ENCODE data around the gene ZNF319. TPM values are rescaled to one million over a fixed set of nuclear protein-coding genes. Genes with fewer than 3 reads are reported as not detected.

ZNF319 gene
- total and polyA plus RNA-seq, 4 donors = 0.64 to 3.4 (median 2.6) TPM

DNA sequence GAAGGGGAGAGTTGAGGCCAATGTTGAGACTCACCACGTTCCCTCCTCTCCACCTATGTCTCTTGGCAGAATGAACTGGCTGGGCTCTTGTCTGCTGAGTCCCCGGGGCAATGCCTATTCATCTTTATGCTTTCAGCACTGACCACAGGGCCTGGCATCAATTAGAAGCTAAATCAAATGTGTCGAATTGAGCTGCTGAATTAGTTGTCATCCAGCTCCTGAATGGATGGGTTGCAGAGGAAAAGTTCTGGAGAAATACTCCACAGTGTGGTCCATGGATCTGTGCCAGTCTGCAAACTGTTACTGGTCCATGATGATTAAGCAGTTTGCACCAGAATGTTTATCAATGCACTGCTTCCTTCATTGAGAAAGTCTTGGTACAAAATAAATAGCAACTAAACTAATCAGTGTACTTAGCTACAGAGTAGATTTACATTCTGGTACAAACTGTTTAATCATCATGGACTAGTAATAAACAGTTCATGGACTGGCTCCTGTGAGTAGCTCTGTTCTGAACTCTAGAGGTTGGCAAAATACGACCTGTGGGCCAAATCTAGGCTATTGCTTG lies 34.2 kb downstream of the ZNF319 start:
- Histone ChIP-seq H3K4me1 (ENCODE audit: control insufficient read depth in 4 of 4, insufficient read depth in 4 of 4, low read length in 3 of 4) (no peaks in the 10 kb centered on the region), H3K4me3 (ENCODE audit: low read depth in 1 of 3, low read length in 3 of 3) (no peak overlapping the region), H3K9ac (ENCODE audit: low read depth in 1 of 2, low read length in 2 of 2) (no peak overlapping the region), H3K9me3 (ENCODE audit: control insufficient read depth in 4 of 4, low read length in 3 of 4) (no peaks in the 10 kb centered on the region), H3K36me3 (ENCODE audit: control insufficient read depth in 4 of 4, insufficient read depth in 3 of 4, low read depth in 1 of 4, low read length in 3 of 4) (no peaks in the 10 kb centered on the region), H3K27ac (ENCODE audit: low read depth in 1 of 2, low read length in 2 of 2) (no peak overlapping the region), H3K27me3 (ENCODE audit: control insufficient read depth in 4 of 4, insufficient read depth in 4 of 4, low read length in 3 of 4) (no peaks in the 10 kb centered on the region)
- WGBS = 76% methylated on average over 4 of the region's 4 CpGs
- DNase-seq (ENCODE audit: low spot score) = no peak
- TF ChIP-seq FOXA2 (IDR thresholded peaks at IDR 0.05) (no peak), TAF1 (conservative IDR thresholded peaks at IDR 0.05) (no peak), YY1 (IDR thresholded peaks at IDR 0.05) (no peak), JUND (IDR thresholded peaks at IDR 0.05) (no peak)
- TF ChIP-seq, protein P1, sequence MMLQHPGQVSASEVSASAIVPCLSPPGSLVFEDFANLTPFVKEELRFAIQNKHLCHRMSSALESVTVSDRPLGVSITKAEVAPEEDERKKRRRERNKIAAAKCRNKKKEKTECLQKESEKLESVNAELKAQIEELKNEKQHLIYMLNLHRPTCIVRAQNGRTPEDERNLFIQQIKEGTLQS (IDR thresholded peaks at IDR 0.05) = no peak
- TF ChIP-seq, protein P2, sequence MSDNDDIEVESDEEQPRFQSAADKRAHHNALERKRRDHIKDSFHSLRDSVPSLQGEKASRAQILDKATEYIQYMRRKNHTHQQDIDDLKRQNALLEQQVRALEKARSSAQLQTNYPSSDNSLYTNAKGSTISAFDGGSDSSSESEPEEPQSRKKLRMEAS (IDR thresholded peaks at IDR 0.05) = no peak
- TF ChIP-seq, protein P3, sequence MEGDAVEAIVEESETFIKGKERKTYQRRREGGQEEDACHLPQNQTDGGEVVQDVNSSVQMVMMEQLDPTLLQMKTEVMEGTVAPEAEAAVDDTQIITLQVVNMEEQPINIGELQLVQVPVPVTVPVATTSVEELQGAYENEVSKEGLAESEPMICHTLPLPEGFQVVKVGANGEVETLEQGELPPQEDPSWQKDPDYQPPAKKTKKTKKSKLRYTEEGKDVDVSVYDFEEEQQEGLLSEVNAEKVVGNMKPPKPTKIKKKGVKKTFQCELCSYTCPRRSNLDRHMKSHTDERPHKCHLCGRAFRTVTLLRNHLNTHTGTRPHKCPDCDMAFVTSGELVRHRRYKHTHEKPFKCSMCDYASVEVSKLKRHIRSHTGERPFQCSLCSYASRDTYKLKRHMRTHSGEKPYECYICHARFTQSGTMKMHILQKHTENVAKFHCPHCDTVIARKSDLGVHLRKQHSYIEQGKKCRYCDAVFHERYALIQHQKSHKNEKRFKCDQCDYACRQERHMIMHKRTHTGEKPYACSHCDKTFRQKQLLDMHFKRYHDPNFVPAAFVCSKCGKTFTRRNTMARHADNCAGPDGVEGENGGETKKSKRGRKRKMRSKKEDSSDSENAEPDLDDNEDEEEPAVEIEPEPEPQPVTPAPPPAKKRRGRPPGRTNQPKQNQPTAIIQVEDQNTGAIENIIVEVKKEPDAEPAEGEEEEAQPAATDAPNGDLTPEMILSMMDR (IDR thresholded peaks at IDR 0.05; ENCODE audit: low read depth, low read length, missing input control) = no peak

DNA sequence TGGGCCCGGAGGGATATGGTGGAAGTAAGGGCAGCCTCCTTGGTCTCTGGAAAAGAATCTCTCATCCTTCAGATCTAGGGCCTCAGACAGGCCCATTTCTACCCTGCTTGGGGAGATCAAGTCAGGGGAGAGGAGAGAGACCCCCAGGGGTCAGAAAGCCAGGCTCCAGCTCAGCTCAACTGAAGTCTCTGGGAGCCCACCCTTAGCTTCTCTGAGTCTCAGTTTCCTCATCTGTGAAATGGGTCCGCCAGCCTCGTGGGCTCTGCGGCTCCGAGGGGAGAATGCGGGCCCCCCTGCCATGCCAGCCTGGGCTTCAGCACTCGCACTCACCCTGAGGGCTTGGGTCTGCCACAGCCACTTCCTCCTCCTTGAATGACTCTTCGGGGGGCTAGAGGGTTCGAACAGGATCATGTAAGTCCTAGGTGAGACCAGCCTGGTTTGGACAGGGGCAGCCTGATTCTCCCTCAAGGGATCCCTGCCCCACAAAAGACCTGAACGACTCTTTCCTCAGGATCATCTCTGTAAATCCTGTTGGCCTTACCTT lies 36.2 kb downstream of the ZNF319 start:
- H3K27ac ChIP-seq (ENCODE audit: low read depth in 1 of 2, low read length in 2 of 2) = no peak overlapping the region
- 83% methylated on average over 10 of the region's 10 CpGs for WGBS
- no peak overlapping the region for H3K4me3 ChIP-seq (ENCODE audit: low read depth in 1 of 3, low read length in 3 of 3)
- H3K4me1 ChIP-seq (ENCODE audit: control insufficient read depth in 4 of 4, insufficient read depth in 4 of 4, low read length in 3 of 4) = no peaks in the 10 kb centered on the region
- H3K27me3 ChIP-seq (ENCODE audit: control insufficient read depth in 4 of 4, insufficient read depth in 4 of 4, low read length in 3 of 4) = no peaks in the 10 kb centered on the region
- TF ChIP-seq, protein P2 (IDR thresholded peaks at IDR 0.05) = no peak
- TF ChIP-seq TAF1 (conservative IDR thresholded peaks at IDR 0.05) = no peak
- TF ChIP-seq, protein P4, sequence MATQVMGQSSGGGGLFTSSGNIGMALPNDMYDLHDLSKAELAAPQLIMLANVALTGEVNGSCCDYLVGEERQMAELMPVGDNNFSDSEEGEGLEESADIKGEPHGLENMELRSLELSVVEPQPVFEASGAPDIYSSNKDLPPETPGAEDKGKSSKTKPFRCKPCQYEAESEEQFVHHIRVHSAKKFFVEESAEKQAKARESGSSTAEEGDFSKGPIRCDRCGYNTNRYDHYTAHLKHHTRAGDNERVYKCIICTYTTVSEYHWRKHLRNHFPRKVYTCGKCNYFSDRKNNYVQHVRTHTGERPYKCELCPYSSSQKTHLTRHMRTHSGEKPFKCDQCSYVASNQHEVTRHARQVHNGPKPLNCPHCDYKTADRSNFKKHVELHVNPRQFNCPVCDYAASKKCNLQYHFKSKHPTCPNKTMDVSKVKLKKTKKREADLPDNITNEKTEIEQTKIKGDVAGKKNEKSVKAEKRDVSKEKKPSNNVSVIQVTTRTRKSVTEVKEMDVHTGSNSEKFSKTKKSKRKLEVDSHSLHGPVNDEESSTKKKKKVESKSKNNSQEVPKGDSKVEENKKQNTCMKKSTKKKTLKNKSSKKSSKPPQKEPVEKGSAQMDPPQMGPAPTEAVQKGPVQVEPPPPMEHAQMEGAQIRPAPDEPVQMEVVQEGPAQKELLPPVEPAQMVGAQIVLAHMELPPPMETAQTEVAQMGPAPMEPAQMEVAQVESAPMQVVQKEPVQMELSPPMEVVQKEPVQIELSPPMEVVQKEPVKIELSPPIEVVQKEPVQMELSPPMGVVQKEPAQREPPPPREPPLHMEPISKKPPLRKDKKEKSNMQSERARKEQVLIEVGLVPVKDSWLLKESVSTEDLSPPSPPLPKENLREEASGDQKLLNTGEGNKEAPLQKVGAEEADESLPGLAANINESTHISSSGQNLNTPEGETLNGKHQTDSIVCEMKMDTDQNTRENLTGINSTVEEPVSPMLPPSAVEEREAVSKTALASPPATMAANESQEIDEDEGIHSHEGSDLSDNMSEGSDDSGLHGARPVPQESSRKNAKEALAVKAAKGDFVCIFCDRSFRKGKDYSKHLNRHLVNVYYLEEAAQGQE (IDR thresholded peaks at IDR 0.05) = no peak
- TF ChIP-seq HNF4A (conservative IDR thresholded peaks at IDR 0.05) = no peak
- TF ChIP-seq SP1 (IDR thresholded peaks at IDR 0.05) = no peak
- no peak for TF ChIP-seq RXRA (IDR thresholded peaks at IDR 0.05)
- TF ChIP-seq, protein P3 (IDR thresholded peaks at IDR 0.05; ENCODE audit: low read depth, low read length, missing input control) = no peak
- no peak for TF ChIP-seq FOXA1 (IDR thresholded peaks at IDR 0.05)
- TF ChIP-seq FOXA2 (IDR thresholded peaks at IDR 0.05) = no peak
- TF ChIP-seq, protein P1 (IDR thresholded peaks at IDR 0.05) = no peak
- TF ChIP-seq YY1 (IDR thresholded peaks at IDR 0.05) = no peak
- TF ChIP-seq HNF4G (IDR thresholded peaks at IDR 0.05) = no peak
- TF ChIP-seq RAD21 (IDR thresholded peaks at IDR 0.05) = no peak
- no peak for TF ChIP-seq EGR1 (IDR thresholded peaks at IDR 0.05; ENCODE audit: low read depth in 2 of 2)
- TF ChIP-seq NR2F2 (IDR thresholded peaks at IDR 0.05) = no peak
- TF ChIP-seq GABPA (IDR thresholded peaks at IDR 0.05 in 1 of 2, conservative IDR thresholded peaks at IDR 0.05 in 1 of 2) = no peak
- TF ChIP-seq JUND (IDR thresholded peaks at IDR 0.05) = no peak
- TF ChIP-seq, protein P5, sequence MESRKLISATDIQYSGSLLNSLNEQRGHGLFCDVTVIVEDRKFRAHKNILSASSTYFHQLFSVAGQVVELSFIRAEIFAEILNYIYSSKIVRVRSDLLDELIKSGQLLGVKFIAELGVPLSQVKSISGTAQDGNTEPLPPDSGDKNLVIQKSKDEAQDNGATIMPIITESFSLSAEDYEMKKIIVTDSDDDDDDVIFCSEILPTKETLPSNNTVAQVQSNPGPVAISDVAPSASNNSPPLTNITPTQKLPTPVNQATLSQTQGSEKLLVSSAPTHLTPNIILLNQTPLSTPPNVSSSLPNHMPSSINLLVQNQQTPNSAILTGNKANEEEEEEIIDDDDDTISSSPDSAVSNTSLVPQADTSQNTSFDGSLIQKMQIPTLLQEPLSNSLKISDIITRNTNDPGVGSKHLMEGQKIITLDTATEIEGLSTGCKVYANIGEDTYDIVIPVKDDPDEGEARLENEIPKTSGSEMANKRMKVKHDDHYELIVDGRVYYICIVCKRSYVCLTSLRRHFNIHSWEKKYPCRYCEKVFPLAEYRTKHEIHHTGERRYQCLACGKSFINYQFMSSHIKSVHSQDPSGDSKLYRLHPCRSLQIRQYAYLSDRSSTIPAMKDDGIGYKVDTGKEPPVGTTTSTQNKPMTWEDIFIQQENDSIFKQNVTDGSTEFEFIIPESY (IDR thresholded peaks at IDR 0.05) = no peak
- no peak for DNase-seq (ENCODE audit: low spot score)
- no peaks in the 10 kb centered on the region for H3K36me3 ChIP-seq (ENCODE audit: control insufficient read depth in 4 of 4, insufficient read depth in 3 of 4, low read depth in 1 of 4, low read length in 3 of 4)
- no peak overlapping the region for H3K9ac ChIP-seq (ENCODE audit: low read depth in 1 of 2, low read length in 2 of 2)
- no peaks in the 10 kb centered on the region for H3K9me3 ChIP-seq (ENCODE audit: control insufficient read depth in 4 of 4, low read length in 3 of 4)
